GM19438 (cell line): ENCODE results near the gene KREMEN2.
A peak's percentile ranks its signal among the peaks of the same experiment; 100 is the strongest.

ENCODE experiments used
- ATAC-seq: cut with Tn5 transposase; IDR thresholded peaks from one replicate; pipeline ENCODE4 v1.9.1; 2021; ENCODE audit warnings: low read depth; ENCODE audit not compliant: unreplicated experiment

KREMEN2 gene

GRCh38 chr16:2976201-2976600 lies 12.1 kb downstream of the KREMEN2 start:
- no peak for ATAC-seq

DNA sequence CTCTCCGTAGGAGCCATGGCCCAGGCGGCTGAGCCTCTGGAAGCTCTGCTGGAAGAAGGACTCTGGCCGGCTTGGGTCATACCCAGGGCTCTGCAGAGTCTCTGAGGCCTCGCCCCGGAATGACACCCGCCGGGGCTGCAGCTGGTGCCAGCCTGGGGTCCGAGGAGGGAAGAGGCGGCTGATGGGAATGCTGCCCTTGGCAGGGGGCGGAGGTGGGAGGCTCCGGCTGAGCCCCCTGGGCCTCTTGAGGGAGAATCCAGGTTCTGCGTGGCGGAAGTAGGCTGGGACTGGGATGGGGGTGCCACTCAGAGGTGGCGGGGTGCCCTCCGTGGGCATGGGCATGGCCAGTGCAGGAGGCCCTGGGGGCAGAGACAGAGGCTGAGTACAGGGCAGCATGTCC lies 12.6 kb downstream of the KREMEN2 start:
- ATAC-seq, result no peak

DNA sequence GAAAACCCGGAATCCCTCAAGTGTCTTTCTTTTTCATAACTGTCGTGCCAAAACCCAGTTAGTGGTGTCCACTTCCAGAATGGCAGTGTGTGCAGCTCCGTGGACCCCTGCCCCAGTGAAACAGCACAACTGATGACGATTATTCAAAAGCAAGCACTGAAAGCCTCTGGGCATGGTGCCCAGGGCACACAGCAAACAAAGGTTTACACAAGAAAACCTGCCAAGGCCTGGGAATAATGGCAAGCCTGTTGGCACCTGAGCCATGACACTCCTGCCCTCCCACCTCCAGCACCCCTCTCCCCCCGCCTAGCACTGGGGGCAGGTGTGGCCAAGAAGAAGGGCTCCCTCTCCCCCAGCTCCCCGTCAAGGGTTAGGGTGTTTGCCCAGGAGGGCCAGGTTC lies 13.4 kb downstream of the KREMEN2 start:
- ATAC-seq, result no peak

GRCh38 chr16:2979669-2980226 lies 15.7 kb downstream of the KREMEN2 start:
- ATAC-seq, result no peak

DNA sequence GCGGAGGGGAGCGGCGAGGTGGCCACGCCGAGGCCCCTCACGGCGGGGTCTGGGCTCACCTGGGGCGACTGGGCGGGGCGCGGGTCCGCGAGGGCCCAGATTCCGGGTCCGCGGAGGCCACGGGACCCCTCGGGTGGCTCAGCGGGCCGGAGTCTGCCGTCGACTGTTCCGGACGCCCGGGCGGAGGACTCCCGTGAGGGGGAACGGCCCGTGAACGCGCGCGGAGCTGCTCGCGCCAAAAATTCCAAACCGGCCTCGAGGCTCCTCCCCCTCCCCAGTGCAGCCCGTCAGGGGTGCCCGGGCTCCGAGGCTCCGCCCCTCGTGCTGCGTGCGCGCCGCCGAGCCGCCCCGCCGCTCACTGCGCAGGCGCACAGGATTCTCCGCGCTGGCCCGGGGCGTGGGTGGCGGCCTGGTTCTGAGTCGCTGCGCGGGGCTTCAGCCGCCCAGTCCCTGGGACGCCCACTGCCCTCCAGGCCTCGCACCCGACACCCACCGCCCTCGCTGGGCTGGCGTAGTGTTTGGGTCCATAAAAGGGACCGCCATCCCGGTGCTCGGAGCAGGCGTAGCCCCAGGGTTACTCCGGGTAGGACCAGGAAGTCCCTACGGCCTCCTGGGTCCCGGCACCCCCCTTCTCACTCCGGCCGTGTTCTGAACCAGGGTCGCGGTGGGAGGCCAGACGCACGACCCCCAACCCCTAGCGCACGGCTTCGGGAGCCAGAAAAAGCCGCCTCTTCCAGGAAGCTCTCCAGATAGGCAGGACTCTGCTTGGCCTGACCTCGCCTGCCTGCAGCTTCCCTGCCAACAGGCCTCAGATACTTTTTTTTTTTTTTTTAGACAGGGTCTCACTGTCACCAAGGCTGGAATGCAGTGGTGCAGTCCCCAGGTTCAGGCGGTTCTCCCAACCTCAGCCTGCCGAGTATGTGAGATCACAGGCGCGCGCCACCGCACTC lies 16.4 kb downstream of the KREMEN2 start, which contains the start of gene PKMYT1:
PKMYT1 (minus strand) TSS at position 220 of the 950 bp plus-strand sequence. CDS start 789 bp downstream, outside the sequence.
- ATAC-seq, result peak; percentile 56

GRCh38 chr16:2981177-2981898 lies 17.3 kb downstream of the KREMEN2 start:
- no peak for ATAC-seq

- no peak for ATAC-seq
Measured at GRCh38 chr16:2981899-2982250, 17.8 kb downstream of the KREMEN2 start.

DNA sequence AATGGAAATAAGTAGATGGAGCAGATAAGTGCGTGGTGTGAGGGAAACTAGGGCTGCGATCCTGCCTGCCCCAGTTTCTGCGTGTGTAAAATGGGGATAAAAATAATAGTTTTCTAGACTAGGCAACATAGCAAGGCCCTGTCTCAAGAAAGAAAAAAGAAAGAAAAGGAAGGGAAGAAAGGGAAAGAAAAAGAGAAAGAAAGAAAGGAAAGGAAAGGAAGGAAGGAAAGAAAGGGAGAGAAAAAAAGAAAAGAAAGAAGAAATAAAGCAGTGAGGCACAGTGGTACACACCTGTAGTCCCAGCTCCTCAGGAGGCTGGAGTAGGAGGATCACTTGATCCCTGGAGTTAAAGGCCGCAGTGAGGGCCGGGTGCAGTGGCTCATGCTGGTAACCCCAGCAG lies 18.3 kb downstream of the KREMEN2 start:
- ATAC-seq, result no peak

- no peak for ATAC-seq
Measured at GRCh38 chr16:2983706-2984136, 19.6 kb downstream of the KREMEN2 start.

DNA sequence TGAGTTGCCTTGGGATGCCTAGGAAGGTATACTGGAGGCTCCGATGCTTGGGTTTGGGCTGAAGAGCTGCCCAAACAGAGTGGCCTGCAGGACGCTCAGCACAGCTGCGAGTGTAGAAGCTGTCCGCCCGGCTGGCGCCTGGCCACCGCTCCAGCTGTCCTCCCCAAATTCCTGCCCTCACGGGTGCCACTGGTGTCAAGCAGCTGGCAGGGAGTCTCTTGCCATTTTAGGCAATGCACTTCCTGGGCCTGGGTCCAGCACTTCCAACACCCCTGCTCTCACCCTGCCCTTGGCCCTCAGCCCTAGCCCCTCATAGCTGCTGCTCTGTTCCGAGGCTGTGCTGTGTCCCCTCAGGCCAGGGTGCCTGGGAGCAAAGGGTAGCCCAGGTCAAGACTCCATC lies 21.4 kb downstream of the KREMEN2 start:
- ATAC-seq, result no peak

DNA sequence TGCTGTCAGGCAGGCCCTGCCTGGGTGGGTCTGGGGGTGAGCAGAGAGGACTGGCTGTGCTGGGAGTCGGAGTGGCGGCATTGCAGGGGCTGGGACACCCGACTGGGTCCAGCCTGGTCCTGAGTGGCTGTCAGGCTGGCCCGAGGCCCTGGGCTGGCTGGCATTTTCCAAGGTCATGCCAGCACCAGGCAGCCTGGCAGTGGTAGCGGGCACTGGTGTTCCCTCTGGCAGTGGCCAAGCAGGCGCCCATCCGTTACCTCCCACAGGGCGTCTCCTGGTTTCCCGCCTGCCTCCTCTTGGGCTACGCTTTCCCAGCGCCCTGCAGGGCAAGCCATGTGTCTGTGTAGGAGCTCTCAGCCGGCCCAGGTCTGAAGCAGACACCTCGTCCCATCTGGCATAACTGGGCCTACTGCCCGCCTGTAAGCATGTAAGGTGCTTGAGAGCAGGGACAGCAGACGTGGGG lies 21.8 kb downstream of the KREMEN2 start:
- ATAC-seq, result no peak

GRCh38 chr16:2986623-2987188 lies 22.6 kb downstream of the KREMEN2 start:
- ATAC-seq, result no peak

GRCh38 chr16:2987286-2987685 lies 23.2 kb downstream of the KREMEN2 start:
- ATAC-seq, result no peak

GRCh38 chr16:2987833-2988232 lies 23.8 kb downstream of the KREMEN2 start:
- ATAC-seq, result no peak

GRCh38 chr16:2988590-2989099 lies 24.6 kb downstream of the KREMEN2 start:
- no peak for ATAC-seq

- no peak for ATAC-seq
Measured at GRCh38 chr16:2990891-2991290, 26.8 kb downstream of the KREMEN2 start.

DNA sequence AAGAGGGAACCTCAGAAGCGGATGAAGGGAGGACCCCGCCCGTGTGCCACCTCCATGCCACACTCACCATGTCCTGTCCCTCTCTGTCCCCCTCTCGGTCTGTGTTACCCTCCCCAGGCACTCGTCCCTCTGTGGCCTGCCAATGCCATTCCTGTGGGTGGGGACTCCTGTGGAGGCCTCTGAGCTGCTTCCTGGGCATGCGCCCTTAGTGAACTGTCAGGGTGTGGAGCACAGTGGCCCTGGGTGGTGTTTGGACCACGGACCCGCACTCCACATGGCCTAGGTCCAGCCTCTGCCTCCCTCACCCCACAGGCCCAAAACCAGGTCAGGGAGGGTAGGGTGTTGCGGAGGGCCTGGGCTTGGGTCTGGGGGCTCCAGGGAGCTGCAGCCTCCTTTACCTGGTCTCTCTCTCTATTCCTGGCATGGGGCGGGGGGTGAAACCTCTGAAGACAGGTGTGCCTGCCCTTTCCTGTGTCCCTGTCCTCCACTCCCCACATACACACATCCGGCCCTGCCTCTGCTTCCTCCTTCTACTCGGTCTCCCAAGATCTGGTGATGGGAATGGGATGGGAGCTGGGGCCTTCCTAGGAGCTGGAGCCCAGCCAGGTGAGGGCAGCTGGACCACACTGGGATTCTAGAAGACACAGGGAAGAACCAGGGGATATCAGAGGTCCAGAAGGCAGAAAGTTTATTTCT lies 27.6 kb downstream of the KREMEN2 start:
- ATAC-seq, result no peak

DNA sequence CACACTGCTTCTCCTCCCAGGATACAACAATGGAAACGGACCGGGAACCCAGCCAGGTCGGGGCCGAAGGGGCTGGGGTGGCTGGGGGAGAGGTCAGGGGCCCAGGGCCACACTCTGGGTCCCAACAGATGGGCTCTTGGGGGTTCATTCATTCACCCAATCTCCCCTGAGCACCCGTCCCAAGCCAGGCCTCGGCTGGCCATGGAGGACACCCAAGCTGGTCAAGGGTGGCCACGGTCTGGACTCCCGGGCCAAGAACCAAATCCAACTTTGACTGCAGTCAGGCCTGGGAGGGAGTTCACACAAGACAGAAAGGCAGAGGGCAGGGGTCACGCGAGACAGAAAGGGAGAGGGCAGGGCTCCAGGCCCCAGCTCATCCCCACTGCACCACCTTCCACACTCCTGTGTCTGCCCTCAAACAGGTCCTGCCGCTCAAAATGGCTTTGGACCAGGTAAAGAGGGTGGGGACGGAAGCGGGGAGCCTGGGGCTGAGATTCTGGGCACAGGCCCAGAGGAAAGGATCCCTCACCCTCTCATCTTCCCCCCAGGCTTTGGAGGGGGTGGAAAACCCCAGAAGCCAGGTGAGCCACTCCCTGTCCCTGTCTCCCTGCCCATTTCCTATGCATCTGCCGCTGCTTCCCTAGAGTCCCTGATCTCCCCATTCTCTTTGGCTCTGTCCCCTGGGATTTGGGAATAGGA lies 28.5 kb downstream of the KREMEN2 start:
- ATAC-seq, result no peak

DNA sequence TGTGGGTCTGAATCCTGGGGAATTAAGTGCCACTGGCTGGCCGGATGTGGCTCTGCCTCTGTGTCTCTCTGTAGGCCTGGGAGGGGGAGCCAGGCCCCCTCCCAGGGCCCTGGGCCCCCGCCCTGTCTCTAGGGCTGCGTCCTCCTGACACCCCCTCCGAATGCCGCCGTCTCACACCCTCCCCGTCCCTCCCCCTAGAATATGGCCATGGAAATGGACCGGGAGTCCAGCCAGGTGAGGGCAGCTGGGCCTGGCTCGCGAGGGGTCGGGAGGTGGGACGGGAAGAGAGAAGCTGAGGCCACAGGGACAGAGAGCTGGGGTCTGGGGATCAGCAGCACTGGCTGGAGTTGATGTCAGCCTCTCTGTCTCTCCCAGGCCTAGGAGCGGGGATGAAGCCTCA lies 32.2 kb downstream of the KREMEN2 start:
- ATAC-seq, result no peak
